HG02884 (cell line): ENCODE data around the gene MRPS6.

Experiments
- ATAC-seq: cut with Tn5 transposase; IDR thresholded peaks from one replicate; pipeline ENCODE4 v1.9.1; 2021; ENCODE audit warnings: mild to moderate bottlenecking, moderate library complexity; ENCODE audit not compliant: unreplicated experiment

The MRPS6 gene

GRCh38 chr21:34131586-34131985 is 58.2 kb downstream of the MRPS6 start:
- no peak for ATAC-seq

DNA sequence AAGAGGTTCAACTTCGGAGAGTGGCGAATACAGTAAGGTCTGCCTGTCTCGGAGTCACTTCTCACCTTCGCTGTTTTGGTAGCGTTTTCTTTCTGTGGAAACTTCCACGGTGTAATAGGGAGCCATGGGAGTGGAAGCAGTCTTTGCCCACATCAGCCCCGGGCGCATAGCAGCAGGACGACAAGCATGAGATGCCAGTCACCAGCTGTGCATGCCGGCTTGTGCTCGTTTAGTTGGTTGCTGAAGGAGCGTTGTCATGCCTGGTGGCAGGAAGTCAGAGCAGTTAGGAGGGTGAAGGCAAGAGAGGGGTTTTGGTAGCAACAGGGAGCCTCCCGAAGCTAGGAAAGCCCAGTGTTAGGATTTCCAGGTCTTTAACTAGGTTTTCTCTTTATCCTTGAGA is 58.8 kb downstream of the MRPS6 start:
- no peak for ATAC-seq

DNA sequence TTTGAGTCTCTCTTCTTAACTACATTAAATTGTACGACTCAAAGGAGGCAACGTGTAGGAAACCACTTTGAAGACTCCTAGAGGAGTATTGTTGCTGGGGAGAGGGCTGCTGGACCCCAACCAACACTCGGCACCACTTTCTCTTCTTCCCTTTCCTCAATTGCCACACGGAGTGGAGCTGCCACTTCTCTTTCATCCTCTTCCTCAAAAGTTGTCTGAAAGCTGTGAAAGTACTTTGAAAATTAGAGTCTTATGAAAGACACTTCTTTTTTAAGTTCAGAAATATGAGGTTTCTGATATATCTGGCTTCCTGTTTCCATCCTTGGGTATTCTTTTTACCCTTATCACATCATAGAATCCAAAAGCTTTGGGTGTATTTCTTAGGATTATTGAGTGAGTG is 59.5 kb downstream of the MRPS6 start:
- no peak for ATAC-seq

DNA sequence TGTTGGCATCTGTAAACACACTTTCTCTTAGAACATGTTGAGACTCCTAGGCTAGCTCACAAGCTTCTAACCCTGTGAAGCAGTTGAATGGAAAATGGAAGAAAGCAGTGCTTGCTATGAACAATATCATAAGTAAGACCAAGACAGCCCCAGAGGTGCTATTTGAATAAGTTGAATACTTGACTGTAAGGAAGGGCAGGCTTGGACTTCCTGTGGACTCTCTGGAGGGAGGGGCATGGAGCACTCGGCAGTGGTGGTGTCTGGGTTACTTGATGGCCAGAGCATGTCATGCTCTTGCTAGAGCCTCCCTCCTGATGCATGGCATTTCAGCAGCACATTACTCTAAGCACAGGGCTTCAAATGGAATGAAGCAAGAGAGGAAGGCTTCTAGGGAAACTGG is 60.0 kb downstream of the MRPS6 start:
- no peak for ATAC-seq

GRCh38 chr21:34133802-34134201 is 60.4 kb downstream of the MRPS6 start:
- no peak for ATAC-seq

DNA sequence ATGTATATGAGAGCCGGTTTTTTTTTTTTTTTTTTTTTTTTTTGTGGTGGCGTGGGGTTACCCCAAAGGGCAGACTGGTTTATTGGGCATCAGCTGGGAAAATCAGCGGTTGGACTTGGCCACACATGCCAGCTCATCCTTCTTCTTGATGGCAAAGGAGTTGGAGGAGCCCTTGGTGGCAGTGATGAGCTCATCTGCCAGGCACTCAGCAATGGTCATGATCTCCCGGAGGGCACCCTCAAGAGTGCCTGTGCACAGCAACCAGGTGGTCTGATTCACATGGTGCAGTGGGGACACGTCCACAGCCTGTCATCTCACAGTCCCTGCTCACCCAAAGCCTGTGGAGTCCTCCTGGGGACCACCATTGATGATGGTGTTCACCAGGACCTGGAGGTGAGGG is 62.0 kb downstream of the MRPS6 start:
- no peak for ATAC-seq

GRCh38 chr21:34141373-34141772 is 68.0 kb downstream of the MRPS6 start:
- no peak for ATAC-seq

- no peak for ATAC-seq
Measured at GRCh38 chr21:34143685-34144182, 70.4 kb downstream of the MRPS6 start.

- no peak for ATAC-seq
Measured at GRCh38 chr21:34144224-34144623, 70.8 kb downstream of the MRPS6 start.

- ATAC-seq = no peak
Measured at GRCh38 chr21:34147792-34148418, 74.5 kb downstream of the MRPS6 start.

DNA sequence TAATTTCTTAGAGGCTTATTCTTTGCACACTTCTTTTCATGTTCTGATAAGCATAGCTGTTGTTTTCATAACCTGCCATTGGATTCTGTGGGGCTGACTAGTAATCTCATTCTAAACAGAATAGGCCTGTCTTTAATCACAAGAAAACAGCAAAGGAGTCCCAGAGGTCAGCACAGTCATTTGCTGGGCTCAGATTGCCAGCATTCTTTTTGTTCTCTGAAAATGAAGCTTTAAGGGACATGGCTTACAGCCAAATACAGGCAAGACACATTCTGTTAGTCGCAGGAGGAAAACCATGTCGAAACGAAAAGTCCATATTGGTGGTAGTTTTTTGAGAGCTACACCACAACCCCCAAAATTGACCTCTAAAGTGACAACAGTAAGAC is 75.0 kb downstream of the MRPS6 start:
- no peak for ATAC-seq

DNA sequence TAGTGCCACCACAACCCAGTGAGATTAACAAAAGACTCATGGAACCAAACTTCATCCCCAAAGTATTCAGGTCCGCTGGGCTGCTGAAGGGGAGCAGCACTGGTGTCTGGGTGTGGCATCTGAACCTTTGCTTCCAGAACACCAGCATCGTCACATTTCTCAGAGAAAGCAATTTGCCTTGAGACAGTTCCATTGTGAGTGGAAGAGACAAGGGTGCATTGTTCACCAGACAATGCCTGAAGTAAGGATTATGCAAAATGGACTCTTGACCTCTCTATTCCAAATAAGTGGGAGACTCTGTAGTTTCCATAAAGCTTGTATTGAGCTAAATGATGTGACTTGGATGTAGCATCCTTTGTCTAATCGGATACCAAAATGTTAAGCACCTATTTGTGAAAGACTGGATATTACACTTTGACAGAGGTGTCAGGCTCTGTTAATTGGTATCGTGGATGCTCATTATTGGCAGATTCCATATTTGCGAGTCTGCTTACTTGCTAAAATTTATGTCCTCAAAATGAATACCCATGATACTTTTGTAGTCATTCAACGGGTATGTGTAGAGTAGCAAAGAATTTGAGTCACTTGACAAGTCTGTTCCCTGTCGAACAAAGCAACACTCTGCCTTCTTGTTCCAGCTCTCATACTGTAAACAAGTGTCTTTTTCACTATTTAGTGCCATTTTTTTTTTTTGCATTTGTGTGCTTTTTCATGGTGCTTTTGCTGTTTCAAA is 75.6 kb downstream of the MRPS6 start:
- no peak for ATAC-seq

GRCh38 chr21:34152500-34152899 is 79.1 kb downstream of the MRPS6 start:
- no peak for ATAC-seq

DNA sequence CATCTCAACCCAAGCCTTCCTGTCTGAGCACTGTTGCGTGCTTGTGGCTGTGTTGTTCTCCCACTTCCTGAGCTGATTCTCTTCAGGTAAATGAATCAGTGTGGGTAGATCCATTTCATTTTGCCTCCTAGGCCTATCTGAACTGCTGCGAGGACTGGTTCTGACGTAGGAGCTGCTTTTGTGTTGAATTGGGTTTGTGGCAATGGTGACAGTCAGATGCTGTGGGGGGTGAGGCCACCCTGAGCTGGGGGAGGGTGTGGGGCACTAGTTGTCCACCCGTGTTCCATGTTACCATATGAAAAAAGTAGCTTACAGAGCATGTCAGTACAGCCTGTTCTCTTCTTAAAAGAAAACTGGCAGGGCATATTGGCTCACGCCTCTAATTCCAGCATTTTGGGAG is 81.5 kb downstream of the MRPS6 start:
- ATAC-seq = no peak

DNA sequence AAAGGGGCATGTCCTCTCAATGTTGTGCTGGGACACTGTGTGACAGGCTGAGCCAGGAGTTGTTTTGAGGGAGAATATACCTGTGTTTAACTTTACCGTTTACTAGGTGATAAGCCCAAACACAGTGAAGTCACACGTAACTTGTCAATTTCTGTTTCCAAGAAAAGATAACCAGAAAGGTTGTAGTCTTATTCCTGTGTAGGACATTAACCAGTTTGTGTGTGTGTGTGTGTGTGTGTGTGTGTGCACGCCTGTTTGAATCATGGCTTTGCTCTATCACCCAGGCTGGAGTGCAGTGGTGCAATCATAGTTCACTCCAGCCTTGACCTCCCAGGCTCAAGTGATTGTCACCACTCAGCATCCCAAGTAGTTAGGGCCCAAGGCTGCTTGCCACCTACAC is 83.6 kb downstream of the MRPS6 start:
- no peak for ATAC-seq

GRCh38 chr21:34157521-34157920 is 84.1 kb downstream of the MRPS6 start:
- no peak for ATAC-seq

DNA sequence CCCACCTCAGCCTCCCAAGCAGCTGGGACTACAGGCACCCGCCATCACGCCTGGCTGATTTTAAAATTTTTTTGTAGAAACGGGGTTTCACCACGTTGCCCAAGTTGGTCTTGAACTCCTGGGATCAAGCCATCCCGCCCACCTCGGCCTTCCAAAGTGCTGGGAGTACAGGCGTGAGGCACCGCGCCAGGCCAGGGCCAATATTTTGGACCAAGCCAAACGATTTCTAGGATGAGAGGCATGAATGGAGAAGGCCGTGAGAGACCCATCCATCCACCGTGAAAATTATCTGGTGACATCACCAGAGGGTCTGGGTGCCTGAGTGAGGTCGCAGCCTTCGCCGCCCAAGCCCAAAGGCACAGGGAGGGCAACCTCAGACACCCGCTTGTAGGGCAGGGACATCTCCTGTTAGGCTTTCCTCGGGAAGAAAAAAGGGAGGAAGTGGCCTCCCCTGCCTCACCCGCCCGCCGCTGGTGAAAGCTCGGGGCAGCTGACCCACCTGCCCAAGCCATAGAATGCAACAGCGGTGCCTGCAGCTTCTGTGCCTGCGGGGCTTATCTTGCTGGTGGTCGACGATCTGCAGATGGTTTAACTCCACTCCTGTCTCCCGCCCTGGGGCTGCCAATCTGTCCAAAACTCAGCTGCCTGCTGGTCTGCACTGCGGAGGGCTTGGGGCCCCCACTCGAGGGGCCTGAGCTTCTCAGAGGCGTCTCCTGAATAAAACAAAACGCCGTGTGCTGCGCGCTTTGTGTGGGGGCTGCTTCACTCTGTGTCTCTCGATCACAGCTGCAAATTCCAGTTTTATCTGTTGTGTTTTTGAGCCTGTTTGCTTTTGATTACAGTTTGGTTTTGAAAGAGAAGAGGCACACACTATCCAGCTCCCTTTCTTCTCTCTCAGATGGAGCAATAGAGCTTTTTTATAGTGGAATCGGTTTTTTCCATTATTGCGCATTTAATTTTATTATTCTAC is 85.8 kb downstream of the MRPS6 start:
- ATAC-seq = no peak

DNA sequence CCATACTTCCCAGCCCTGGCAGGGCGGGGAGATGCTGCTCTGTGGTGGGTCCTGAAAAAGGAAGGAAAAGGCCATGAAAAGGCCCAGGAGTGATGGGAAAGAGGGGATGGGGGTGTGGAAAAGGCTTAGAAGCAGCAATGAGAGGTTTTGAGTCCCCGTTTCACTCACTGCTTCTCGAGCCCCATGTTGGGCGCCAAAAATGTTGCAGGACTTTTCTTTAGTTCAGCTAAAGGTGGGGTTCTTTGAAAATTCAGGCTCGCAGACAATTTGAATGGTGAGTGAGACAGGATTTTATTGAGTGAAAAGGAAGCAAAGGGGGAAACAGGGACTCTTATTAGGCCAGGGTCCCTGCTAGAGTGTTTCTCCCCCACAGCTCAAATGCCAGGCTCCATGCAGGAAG is 93.1 kb downstream of the MRPS6 start:
- ATAC-seq = no peak

- ATAC-seq = no peak
Measured at GRCh38 chr21:34170886-34171285, 97.5 kb downstream of the MRPS6 start.

DNA sequence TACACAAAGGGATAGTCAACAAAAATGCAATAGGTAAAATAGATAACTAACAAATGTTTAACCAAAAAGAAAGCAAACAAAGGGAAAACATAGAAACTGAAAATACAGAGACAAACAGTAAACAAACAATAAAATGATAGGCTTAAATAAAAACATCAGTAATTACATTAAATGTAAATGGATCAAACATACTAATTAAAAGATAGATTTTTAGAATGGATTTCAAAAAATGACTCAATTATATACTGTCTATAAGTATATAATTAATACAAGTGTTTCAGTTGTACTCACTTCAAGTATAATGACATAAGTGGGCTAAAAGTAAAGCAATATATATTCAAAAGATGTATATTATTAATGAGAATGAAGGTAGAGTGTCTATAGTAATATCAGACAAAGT is 101.1 kb downstream of the MRPS6 start:
- no peak for ATAC-seq

GRCh38 chr21:34176448-34176847 is 103.1 kb downstream of the MRPS6 start:
- no peak for ATAC-seq
